Measurements from ENCODE around the gene QRICH2. TPM values are rescaled to one million over a fixed set of nuclear protein-coding genes. Genes with fewer than 3 reads are reported as not detected.

The QRICH2 gene
- total and polyA plus RNA-seq, 9 of the 15 experiments (the other 6 are each of a cell fraction or from before 2014, with no cell fraction given): 0.03 to 1.6 (median 0.81) TPM

- BruUV-seq (replicated peaks): no TSS peak
- H3K9me3 ChIP-seq (replicated peaks; ENCODE audit: control insufficient read depth, insufficient read depth, low read depth, low read length): no peaks in the 10 kb centered on the region
- no peak overlapping the region for H2AFZ ChIP-seq (ENCODE audit: low read depth, low read length)
- H3K9ac ChIP-seq (ENCODE audit: insufficient read depth in 1 of 2, low read depth in 2 of 2, low read length in 2 of 2): peak overlapping the region in 1 of 2 experiments; percentile 37; a peak in 1 of 4 replicates
- no peaks in the 10 kb centered on the region for H3K9me1 ChIP-seq (ENCODE audit: control insufficient read depth, insufficient read depth, low read length)
- H3K4me2 ChIP-seq (ENCODE audit: insufficient read depth, low read length): no peak overlapping the region
- H3K4me3 ChIP-seq: no peak overlapping the region
- H3K79me2 ChIP-seq (ENCODE audit: control insufficient read depth, insufficient read depth, low read length): peaks cover 87% of the 10 kb centered on the region
- DNase-seq (ENCODE audit: extremely low read depth in 1 of 4, low spot score in 3 of 4) (no peak), FAIRE-seq (no peak), ATAC-seq (no peak)
- CTCF ChIA-PET (ENCODE audit: low intra/inter-chr PET ratio): interaction anchor here (0.7 kb wide), 1 partner anchor 16 kb away, joined by 6 read pairs; no protein-coding TSS in a partner anchor
- 44% methylated on average over 7 of the region's 7 CpGs for WGBS (ENCODE audit: insufficient coverage, low coverage, missing lambda C conversion rate)
- POLR2A ChIA-PET: interaction anchor here (0.6 to 4.8 kb wide), 18 partner anchors 8 to 1283 kb away, joined by 3 to 42 read pairs (median 4); no protein-coding TSS in a partner anchor
- intact Hi-C loops (cut with micrococcal nuclease) (loop anchor here (2.0 to 5.0 kb wide), 2 partner anchors 31 to 56 kb away; no protein-coding TSS in a partner anchor), in situ Hi-C loops (cut with MboI) (no loop called here)
- H4K20me1 ChIP-seq (replicated peaks; ENCODE audit: control insufficient read depth, insufficient read depth, low read length): no peaks in the 10 kb centered on the region
- no peaks in the 10 kb centered on the region for H3K27me3 ChIP-seq (ENCODE audit: control insufficient read depth in 2 of 2, insufficient read depth in 2 of 2, low read length in 2 of 2)
- 0 out of 3 replicates have a peak, but pooled peaks cover 3% of the 10 kb centered on the region for H3K36me3 ChIP-seq (ENCODE audit: control insufficient read depth, insufficient read depth, low read length)
- TF ChIP-seq ELK1 (CRISPR knock-in tag; IDR thresholded peaks at IDR 0.05) (no peak), SMARCB1 (IDR thresholded peaks at IDR 0.05; ENCODE audit: insufficient read length, low read depth) (no peak), ZNF384 (IDR thresholded peaks at IDR 0.05; ENCODE audit: low read depth, low read length) (peak; percentile 55), DPF2 (IDR thresholded peaks at IDR 0.05) (0 out of 2 replicates have a peak, but pooled peaks have one; percentile 26), IFI16 (CRISPR knock-in tag; IDR thresholded peaks at IDR 0.05) (no peak), ZNF785 (CRISPR knock-in tag; IDR thresholded peaks at IDR 0.05) (no peak), CEBPB (tag; IDR thresholded peaks at IDR 0.05) (peak; percentile 58), NFATC3 (IDR thresholded peaks at IDR 0.05) (no peak), RERE (CRISPR knock-in tag; IDR thresholded peaks at IDR 0.05; ENCODE audit: borderline replicate concordance) (no peak)
- peak overlapping the region; percentile 85; the same call in 1 of the 3 replicates for H3K27ac ChIP-seq (ENCODE audit: extremely low read depth, low read depth, low read length)
- H3K4me1 ChIP-seq (replicated peaks in 1 of 2; ENCODE audit: control insufficient read depth in 2 of 2, insufficient read depth in 2 of 2, low read length in 2 of 2): peaks cover 31 to 36% of the 10 kb centered on the region in 2 experiments; a peak in 4 of 5 replicates
These were observed 70.2 kb downstream of the QRICH2 start for GRCh38 chr17:76237859-76238313.

Data from K562 (cell line).